PC-3 (cell line): ENCODE data around the gene DPF3. TPM values are rescaled to one million over a fixed set of nuclear protein-coding genes. Genes with fewer than 3 reads are reported as not detected.

ENCODE experiments used
- ATAC-seq: fragments of 200-7000 bp; cut with Tn5 transposase; 2 replicates; pipeline ENCODE4 v1.9.1; 2020; ENCODE audit warnings: mild to moderate bottlenecking, moderate library complexity
- BruUV-seq: library from RNA; stranded (reverse); fragments of 400-500 nt; replicated peaks from 2 replicates; lab custom pipeline; 2021; lab: Mats Ljungman, UMichigan
- CTCF ChIA-PET: fragments of 300-600 bp; sonication (Branson Sonifier 250); formaldehyde crosslinking; loops from one replicate; lab custom pipeline; 2022; ENCODE audit warnings: antibody characterized with exemption; lab: Charles Lee
- POLR2A ChIA-PET: fragments of 300-600 bp; sonication (Branson Sonifier 250); formaldehyde crosslinking; loops from one replicate; lab custom pipeline; 2022; ENCODE audit warnings: antibody characterized with exemption; ENCODE audit not compliant: unreplicated experiment; lab: Charles Lee
- DNase-seq: peaks from one replicate; pipeline ENCODE4 v3.0.0-alpha.2; 2015
- H2AFZ ChIP-seq: fragments of 300-600 bp; sonication (generic); 2 replicates; pipeline ENCODE4 v1.6.0; 2016; ENCODE audit warnings: antibody characterized with exemption, low read length
- H3F3A ChIP-seq: fragments of 300-600 bp; sonication (generic); one replicate; pipeline ENCODE4 v1.6.0; 2017; ENCODE audit warnings: antibody characterized with exemption, low read length, control low read depth, mild to moderate bottlenecking; ENCODE audit not compliant: unreplicated experiment
- H3K27ac ChIP-seq: fragments of 300-600 bp; sonication (generic); 2 replicates; pipeline ENCODE4 v1.5.1; 2016; ENCODE audit warnings: mild to moderate bottlenecking, low read length
- H3K27me3 ChIP-seq: fragments of 300-600 bp; sonication (generic); 2 replicates; pipeline ENCODE4 v1.6.1; 2016; ENCODE audit warnings: low read length, mixed read lengths
- H3K36me3 ChIP-seq: fragments of 300-600 bp; sonication (generic); 2 replicates; pipeline ENCODE4 v1.6.1; 2016; ENCODE audit warnings: low read depth, mixed run types, low read length, mixed read lengths
- H3K4me1 ChIP-seq: fragments of 300-600 bp; sonication (generic); 2 replicates; pipeline ENCODE4 v1.5.1; 2016; ENCODE audit warnings: low read length; ENCODE audit not compliant: insufficient read depth
- H3K4me2 ChIP-seq: fragments of 300-600 bp; sonication (generic); 2 replicates; pipeline ENCODE4 v1.6.0; 2016; ENCODE audit warnings: low read length
- H3K4me3 ChIP-seq: fragments of 300-600 bp; sonication (generic); 2 replicates; pipeline ENCODE4 v1.5.1; 2016; ENCODE audit warnings: mild to moderate bottlenecking, low read length, mixed read lengths
- H3K79me2 ChIP-seq: fragments of 300-600 bp; sonication (generic); 2 replicates; pipeline ENCODE4 v1.6.1; 2017; ENCODE audit warnings: low read length, mixed read lengths
- H3K9ac ChIP-seq: fragments of 300-600 bp; sonication (generic); 2 replicates; pipeline ENCODE4 v1.6.0; 2016; ENCODE audit warnings: mild to moderate bottlenecking, low read length
- H3K9me2 ChIP-seq: fragments of 300-600 bp; sonication (generic); replicated peaks from 2 replicates; pipeline ENCODE4 v1.6.1; 2016; ENCODE audit warnings: mixed run types, low read length, mixed read lengths
- H3K9me3 ChIP-seq: fragments of 300-600 bp; sonication (generic); 2 replicates; pipeline ENCODE4 v1.6.1; 2016; ENCODE audit warnings: low read length, mixed read lengths
- H4K20me1 ChIP-seq: fragments of 300-600 bp; sonication (generic); 2 replicates; pipeline ENCODE4 v1.6.1; 2016; ENCODE audit warnings: low read length, mixed read lengths
- CTCF ChIP-seq: fragments of 300-600 bp; sonication (generic); conservative IDR thresholded peaks from 2 replicates; pipeline ENCODE4 v1.5.1; 2017; ENCODE audit warnings: antibody characterized with exemption, low read depth, mild to moderate bottlenecking, low read length
- EZH2 ChIP-seq: fragments of 300-600 bp; sonication (generic); IDR thresholded peaks from one replicate; pipeline ENCODE4 v1.6.1; 2017; ENCODE audit warnings: antibody characterized with exemption, mild to moderate bottlenecking, low read length; ENCODE audit not compliant: unreplicated experiment
- EZH2phosphoT487 ChIP-seq: fragments of 300-600 bp; sonication (generic); IDR thresholded peaks from 2 replicates; pipeline ENCODE4 v1.6.1; 2018; ENCODE audit warnings: mild to moderate bottlenecking, antibody characterized with exemption, low read length, borderline replicate concordance
- intact Hi-C: fragments of 100-400 bp; cut with micrococcal nuclease; formaldehyde crosslinking; loops from 2 replicates; pipeline ENCODE4 v1.9.0; 2023
- total RNA-seq: library from RNA; depleted of rRNA; stranded (reverse); fragments of >200 nt; gene quantifications from 2 replicates; pipeline ENCODE4 v1.2.3, GENCODE V29; 2014

DPF3 gene
- total RNA-seq, 1 experiment from 2014 or later = 16.6 TPM

- DNase-seq = peak; percentile 38
- H3K9me3 ChIP-seq = no peaks in the 10 kb centered on the region
- H3K9me2 ChIP-seq = no peaks in the 10 kb centered on the region
- intact Hi-C loops = loop anchor here (1.0 kb wide), 1 partner anchor 9 kb away; no protein-coding TSS in a partner anchor
- TF ChIP-seq CTCF = no peak
- TF ChIP-seq EZH2phosphoT487 = no peak
- TF ChIP-seq EZH2 = no peak
- peaks cover 58% of the 10 kb centered on the region for H3K79me2 ChIP-seq
- no peaks in the 10 kb centered on the region for H3K36me3 ChIP-seq
- ATAC-seq = peak; percentile 10
- H3K4me2 ChIP-seq = peak overlapping the region; percentile 95
- H3K27ac ChIP-seq = 0 out of 2 replicates have a peak overlapping the region, but pooled peaks have one; percentile 3
- peaks cover 25% of the 10 kb centered on the region for H3K4me1 ChIP-seq
- ChIA-PET CTCF (interaction anchor here (0.6 to 1.6 kb wide), 4 partner anchors 9 to 376 kb away, joined by 4 to 17 read pairs (median 7); no protein-coding TSS in a partner anchor), POLR2A (interaction anchor here (0.8 kb wide), 1 partner anchor 148 kb away, joined by 4 read pairs; no protein-coding TSS in a partner anchor)
- peak overlapping the region; percentile 72 for H3K9ac ChIP-seq
- H2AFZ ChIP-seq = peak overlapping the region; percentile 91
- peak overlapping the region; percentile 82 for H3K4me3 ChIP-seq
- no peaks in the 10 kb centered on the region for H3K27me3 ChIP-seq
- H3F3A ChIP-seq = no peaks in the 10 kb centered on the region
- no TSS peak for BruUV-seq
- H4K20me1 ChIP-seq = peaks cover 8% of the 10 kb centered on the region; the same call in 1 of the 2 replicates
Observed at GRCh38 chr14:72892879-72893635, 844 bp downstream of the DPF3 start.

DNA sequence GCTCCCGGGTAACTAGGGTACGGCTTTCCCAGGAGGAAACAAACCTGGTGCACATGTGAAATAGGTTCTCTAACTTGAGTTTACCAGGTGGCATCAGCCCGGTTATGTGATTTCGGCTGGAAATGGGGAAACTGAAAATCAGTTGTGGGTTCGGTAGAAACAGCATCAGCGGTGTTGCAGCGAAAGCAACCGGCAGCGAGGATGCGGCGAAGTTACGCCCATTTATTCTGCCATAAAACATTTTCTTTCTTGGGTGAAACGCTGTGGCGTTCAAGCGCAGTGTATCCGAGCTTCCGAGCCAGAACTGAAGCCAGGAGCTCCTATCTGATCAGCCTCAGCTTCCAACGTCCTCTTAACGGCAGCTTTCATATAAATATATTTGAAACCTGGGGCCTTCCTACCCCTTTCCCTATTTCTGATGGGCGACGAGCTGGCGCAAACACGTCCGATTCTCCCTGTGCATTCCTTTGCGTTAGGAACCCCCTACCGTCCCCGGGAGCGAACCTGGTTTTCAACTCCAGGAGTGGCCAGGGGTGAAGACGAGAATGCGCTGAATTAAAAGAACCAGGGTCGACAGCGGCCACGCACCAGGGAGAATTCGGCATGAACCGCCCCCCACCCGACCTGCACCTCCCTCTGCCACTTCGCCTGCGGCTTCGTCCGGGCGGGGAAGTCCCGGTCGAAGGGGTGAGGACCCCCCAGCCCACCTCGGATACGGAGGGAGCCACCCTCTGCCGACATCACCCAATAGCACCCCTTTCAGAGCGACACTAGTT is 1.6 kb downstream of the DPF3 start:
- peak; percentile 1 for ATAC-seq
- DNase-seq = peak; percentile 55
- no peaks in the 10 kb centered on the region for H3F3A ChIP-seq
- H3K4me3 ChIP-seq = peak overlapping the region; percentile 82
- H2AFZ ChIP-seq = peak overlapping the region; percentile 91
- peaks cover 8% of the 10 kb centered on the region; the same call in 1 of the 2 replicates for H4K20me1 ChIP-seq
- ChIA-PET POLR2A (interaction anchor here (0.7 kb wide), 1 partner anchor 281 kb away, joined by 3 read pairs; no protein-coding TSS in a partner anchor), CTCF (interaction anchor here (0.8 to 1.3 kb wide), 2 partner anchors 13 to 375 kb away, joined by 3 read pairs; no protein-coding TSS in a partner anchor)
- no peaks in the 10 kb centered on the region for H3K9me3 ChIP-seq
- peak overlapping the region; percentile 95 for H3K4me2 ChIP-seq
- peaks cover 66% of the 10 kb centered on the region for H3K79me2 ChIP-seq
- H3K9ac ChIP-seq = peak overlapping the region; percentile 72
- intact Hi-C loops = loop anchor here (1.0 kb wide), 1 partner anchor 8 kb away; no protein-coding TSS in a partner anchor
- no peaks in the 10 kb centered on the region for H3K36me3 ChIP-seq
- H3K27me3 ChIP-seq = no peaks in the 10 kb centered on the region
- TF ChIP-seq EZH2phosphoT487 (no peak), CTCF (peak; percentile 37)
- no peaks in the 10 kb centered on the region for H3K9me2 ChIP-seq
- H3K27ac ChIP-seq = 0 out of 2 replicates have a peak overlapping the region, but pooled peaks have one; percentile 3
- BruUV-seq = TSS peak; percentile 34
- H3K4me1 ChIP-seq = peaks cover 25% of the 10 kb centered on the region
